Measurements from ENCODE around the gene APOA4.
A peak's percentile ranks its signal among the peaks of the same experiment; 100 is the strongest.

APOA4 gene

DNA sequence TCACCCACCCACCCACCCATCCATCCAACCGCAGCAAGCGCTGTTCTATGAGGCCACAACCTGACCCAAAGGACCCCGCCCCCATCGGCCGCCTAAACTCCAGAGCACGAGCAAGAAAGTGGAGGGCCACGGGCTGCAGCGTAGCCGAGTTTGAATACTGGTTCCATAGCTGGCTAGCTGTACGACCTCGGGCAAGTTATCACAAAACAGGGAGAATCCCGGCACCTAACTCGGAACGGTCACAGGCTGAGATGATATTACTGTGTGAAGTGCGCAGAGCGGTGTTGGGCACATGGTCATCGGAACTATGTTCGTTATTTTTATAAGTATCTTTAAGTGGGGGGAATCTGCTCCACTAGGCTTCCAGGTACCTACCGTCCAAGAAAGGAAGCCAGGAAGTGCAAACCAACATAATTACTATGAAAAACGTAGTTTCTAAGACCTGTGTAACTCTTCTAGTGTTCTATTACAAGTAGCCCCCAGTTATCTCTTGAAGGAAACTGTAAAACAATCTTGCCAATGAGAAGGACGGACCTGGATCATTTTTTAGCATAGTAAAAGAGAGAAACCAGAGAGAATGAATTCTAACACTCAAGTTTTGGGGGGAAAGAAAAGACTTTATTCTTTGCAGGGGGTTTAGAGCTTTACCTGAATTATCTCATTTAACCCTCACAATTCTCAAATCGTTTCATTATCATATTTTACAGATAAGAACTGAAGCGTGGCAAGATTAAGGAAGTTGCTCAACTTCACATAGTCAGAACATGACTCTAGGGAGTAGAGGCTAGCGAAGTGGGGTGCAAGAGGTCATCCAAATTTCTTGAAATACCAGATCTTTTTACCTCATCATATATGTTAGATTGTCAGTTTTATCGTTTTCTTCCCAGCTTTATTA is 49.7 kb downstream of the APOA4 start:
- peak; percentile 48 for DNase-seq

DNA sequence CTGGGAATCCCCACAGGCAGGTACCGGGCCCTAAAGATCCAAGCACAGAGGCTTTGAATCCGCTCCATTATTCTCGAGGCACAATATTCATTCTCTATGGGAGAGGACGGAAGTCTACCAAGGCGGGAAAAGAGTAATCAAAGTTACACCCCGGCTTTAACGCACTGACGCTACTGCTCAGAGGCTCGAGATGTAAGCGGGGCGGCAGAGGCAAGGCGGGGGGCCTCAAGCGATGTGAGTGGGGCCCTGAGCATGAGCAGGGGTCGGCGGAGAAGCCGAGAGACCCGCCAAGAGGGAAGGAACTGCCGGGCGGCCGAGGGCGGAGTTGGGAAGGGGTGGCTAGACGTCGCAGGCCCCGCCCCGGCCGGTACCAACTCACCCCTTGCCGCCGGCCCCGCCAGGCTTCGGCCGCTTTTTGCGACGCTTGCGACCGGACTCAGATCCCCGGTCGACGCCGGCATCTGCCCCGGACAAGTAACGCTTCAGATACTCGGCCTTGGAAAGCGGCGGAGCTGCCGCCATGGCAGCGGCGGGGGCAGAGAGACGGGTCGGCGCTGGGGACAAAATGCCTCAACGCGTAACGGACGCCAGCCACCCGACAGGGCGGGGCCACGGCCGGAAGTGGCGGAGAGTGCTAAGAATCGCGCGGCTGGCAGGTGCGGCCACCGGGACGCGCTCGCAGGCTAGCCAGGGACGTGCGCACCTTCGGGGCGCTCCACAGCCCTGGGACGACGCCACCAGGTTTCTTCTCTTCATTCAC is 50.5 kb downstream of the APOA4 start, which contains the start of gene BUD13:
BUD13 (minus strand) TSS at position 545 of the 760 bp plus-strand sequence; CDS start at position 522, 23 bp downstream.
- peak; percentile 57 for DNase-seq

DNA sequence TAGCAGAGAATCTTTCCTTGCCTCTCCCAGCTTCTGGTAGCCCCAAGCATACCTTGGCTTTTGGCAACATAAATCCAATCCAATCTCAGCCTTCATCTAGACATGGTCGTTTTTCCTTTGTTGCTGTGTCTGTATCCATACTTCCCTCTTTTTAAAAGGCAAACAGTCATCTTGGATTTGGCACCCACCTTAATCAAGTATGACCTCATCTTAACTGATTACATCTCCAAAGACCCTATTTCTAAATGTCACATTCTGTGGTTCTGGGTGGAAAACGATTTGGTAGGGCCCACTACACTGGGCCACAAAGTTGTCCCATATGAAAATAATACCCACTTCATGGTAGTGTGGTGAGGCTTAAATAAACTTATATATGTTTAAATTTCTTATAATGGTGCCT is 51.2 kb downstream of the APOA4 start:
- no peak for DNase-seq

All from T1000 (cell line).